Cardiac fibroblast (primary cell): ENCODE results near the gene PSMB2.

Source experiments
- DNase-seq, 2 donors: peaks; one replicate each; pipeline versions ENCODE4 v3.0.0 to v3.0.0-alpha.2; 2010; ENCODE audit warnings: low read depth in 2 of 2
- H3K4me3 ChIP-seq, 2 donors: replicated peaks in 1 of 2; 1 replicate in 1 of 2; 2 replicates in 1 of 2; pipeline ENCODE4 v1.5.1; 2011; ENCODE audit warnings: low read depth in 2 of 2, low read length in 2 of 2, mild to moderate bottlenecking in 2 of 2, moderate library complexity in 1 of 2
- TF ChIP-seq, protein P1 (sequence below): IDR thresholded peaks from one replicate; pipeline ENCODE4 v1.5.1; 2011; ENCODE audit warnings: low read depth, mild to moderate bottlenecking, low read length, inconsistent platforms

The PSMB2 gene

DNA sequence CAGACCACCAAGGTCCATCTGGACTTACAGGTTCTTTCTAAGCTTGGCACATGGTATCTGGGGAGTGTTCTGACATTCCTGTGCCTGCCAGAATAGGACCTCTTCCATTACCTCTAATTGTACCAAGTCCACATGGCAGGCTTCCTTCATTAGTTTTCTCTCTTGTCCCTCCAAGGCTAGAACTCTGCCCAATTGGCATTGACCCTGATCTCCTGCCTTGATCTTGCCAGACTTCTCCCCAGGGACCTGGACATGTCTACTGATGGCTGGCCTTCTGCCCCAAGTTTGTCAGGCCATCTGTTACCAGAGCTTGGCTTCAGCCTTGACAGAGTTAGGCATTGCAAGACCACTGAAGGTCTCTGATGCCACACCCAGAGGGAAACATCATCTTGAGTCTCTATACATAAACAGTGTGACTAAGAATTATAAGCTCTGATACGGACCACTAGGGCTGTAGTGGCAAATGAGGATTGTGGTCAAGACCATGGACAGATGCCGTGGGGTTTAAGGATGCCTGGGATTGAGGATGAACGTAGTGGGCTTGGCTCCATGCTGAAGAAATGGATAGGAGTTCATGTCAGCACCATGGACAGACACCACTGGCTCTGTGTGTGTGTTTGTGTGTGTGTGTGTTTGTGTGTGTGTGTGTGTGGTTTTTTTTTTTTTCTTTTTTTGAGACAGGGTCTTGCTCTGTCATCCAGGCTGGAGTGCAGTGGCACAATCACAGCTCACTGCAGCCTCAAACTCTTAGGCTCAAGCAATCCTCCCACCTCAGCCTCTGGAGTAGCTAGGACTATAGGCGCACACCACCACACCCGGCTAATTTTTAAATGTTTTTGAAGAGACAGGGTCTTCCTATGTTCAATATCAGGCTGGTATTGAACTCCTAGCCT is 19.5 kb upstream of the PSMB2 start:
- no peak overlapping the region for H3K4me3 ChIP-seq
- peak; percentile 64 to 74 for DNase-seq
- TF ChIP-seq, protein P1, sequence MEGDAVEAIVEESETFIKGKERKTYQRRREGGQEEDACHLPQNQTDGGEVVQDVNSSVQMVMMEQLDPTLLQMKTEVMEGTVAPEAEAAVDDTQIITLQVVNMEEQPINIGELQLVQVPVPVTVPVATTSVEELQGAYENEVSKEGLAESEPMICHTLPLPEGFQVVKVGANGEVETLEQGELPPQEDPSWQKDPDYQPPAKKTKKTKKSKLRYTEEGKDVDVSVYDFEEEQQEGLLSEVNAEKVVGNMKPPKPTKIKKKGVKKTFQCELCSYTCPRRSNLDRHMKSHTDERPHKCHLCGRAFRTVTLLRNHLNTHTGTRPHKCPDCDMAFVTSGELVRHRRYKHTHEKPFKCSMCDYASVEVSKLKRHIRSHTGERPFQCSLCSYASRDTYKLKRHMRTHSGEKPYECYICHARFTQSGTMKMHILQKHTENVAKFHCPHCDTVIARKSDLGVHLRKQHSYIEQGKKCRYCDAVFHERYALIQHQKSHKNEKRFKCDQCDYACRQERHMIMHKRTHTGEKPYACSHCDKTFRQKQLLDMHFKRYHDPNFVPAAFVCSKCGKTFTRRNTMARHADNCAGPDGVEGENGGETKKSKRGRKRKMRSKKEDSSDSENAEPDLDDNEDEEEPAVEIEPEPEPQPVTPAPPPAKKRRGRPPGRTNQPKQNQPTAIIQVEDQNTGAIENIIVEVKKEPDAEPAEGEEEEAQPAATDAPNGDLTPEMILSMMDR: no peak

DNA sequence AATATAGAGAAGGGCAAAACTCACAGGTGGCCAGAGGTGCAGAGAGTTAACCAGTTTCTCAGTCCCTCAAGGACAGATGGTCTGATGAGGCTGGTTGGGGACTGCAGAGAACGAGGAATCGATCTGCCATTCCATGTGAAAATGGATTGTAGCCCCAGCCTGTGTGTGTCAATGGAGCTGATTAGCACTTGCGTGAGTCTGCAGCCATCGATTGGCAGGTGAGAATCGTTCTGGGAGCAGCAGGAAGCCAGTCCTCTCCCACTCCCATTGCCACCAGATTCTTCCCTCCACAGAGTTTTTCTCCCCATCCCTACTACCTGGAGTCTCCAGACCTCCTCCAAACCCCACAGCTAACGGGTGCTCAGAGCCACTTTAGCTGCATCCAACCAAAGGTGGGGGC is 18.3 kb upstream of the PSMB2 start:
- H3K4me3 ChIP-seq: no peak overlapping the region
- TF ChIP-seq, protein P1: no peak
- no peak for DNase-seq

DNA sequence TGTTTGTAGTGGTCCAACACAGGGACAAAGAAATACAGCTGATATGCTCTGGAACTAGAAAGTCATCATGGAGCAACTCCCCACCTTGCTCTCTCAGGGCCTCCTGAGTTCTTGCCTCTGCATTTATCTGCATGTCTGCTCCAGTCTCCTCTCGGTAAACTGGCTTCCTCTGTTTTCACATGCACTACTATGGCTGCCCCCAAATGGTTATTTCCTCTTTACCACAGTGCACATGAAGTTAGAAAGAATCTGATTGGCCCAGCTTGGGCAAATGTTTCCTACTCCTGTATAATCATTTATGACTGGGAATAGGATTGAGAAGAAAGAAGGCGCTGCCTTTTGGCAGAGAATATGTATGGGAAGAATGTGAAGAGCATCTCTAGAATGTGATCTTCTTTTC is 16.5 kb upstream of the PSMB2 start:
- TF ChIP-seq, protein P1: no peak
- no peak for DNase-seq
- H3K4me3 ChIP-seq: no peak overlapping the region

DNA sequence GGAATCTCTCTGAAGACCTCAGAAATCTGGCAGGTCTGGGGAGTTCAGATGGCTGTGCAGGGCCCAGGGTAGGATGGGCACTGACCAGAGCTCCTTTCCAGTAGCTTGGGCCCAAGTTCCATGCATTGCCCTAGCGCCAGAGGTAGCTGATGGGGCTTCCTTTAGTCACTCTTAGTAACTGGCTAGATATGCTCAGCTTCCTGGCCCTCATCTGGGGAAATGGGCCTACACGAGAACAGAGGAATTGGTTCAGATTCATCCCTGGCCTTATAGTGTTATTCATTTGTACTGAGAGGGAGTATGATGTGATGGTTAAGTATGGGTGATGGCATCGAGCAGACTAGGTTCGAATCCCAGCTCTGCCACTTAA is 15.5 kb upstream of the PSMB2 start:
- TF ChIP-seq, protein P1: no peak
- DNase-seq: peak in 1 of 2 donors; percentile 9
- H3K4me3 ChIP-seq: no peak overlapping the region

DNA sequence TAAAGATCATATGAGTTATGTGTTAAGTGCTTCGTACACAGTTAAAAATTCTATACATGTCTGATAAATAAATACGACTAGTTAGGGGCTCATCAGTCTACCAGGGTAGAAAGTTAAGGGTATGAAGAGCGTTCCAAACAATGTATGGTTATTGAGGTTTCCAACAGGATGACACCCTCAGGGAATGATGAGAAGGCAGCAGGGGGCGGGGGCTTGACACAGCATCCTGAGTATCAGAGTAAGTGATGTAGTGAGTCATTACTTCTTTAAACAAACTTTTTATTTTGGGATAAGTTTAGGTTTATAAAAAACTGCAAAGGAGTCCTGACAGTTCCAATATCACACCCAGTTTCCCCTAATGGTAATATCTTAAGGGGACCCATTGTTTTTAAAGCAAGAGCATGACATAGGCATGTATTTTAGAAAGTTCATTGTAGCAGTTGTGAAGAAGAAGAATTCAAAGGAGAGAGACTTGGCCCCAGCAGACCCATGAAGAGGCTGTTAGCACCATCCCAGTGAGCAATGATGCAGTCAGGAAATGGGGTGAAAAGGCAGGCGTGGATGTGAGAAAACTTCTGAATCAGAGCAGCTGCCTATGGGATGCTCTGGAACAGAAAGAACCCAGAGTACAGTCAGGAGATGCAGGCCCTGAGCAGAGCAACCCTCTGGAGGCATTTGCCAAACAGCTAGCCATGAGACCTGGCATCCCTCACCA is 15.0 kb upstream of the PSMB2 start:
- no peak overlapping the region for H3K4me3 ChIP-seq
- TF ChIP-seq, protein P1: no peak
- DNase-seq: peak in 1 of 2 donors; percentile 47

DNA sequence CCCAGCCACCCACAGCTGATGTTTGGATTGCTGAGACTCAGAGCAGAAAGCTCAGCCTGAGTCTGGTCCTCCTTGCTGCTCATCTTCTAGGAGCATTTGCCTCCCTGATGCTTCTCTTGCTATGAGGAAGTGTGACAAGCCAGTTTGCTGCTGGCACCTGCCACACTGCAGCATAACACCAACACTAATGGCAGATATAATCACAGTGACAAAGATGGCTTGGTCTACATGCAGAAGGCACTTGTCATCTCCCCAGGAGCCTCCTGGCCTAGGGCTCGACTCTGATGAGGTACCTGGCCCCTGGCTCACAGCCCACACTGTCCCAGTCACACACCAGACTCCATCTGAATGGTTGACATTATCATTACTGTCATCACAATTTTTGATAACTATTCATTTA is 13.9 kb upstream of the PSMB2 start:
- no peak for DNase-seq
- no peak overlapping the region for H3K4me3 ChIP-seq
- TF ChIP-seq, protein P1: no peak
